ENCODE data around the gene NRBF2.

- TF ChIP-seq GATA2 (IDR thresholded peaks at IDR 0.05; ENCODE audit: low read depth, low read length): no peak
- TF ChIP-seq GATA3 (IDR thresholded peaks at IDR 0.05; ENCODE audit: low read depth, low read length): no peak
Measured at GRCh38 chr10:63106111-63106755, 26.9 kb upstream of the NRBF2 start.

All from SH-SY5Y (cell line).